ENCODE results near the gene GNAL.

- no peak for TF ChIP-seq CTCF (IDR thresholded peaks at IDR 0.05)
- TF ChIP-seq POLR2A (IDR thresholded peaks at IDR 0.05), result no peak
These were observed 78.3 kb downstream of the GNAL start for GRCh38 chr18:11767329-11767728.

Measured in testis (tissue), 2 donors.